K562 (cell line): ENCODE measurements around the gene CEMIP. TPM values are rescaled to one million over a fixed set of nuclear protein-coding genes. Genes with fewer than 3 reads are reported as not detected.
A peak's percentile ranks its signal among the peaks of the same experiment; 100 is the strongest.

ENCODE experiments used
- ATAC-seq: fragments of 200-7000 bp; cut with Tn5 transposase; 3 replicates; pipeline ENCODE4 v1.9.1; 2020; ENCODE audit warnings: moderate library complexity
- BruUV-seq: library from RNA; stranded (reverse); fragments of 400-500 nt; replicated peaks from 2 replicates; lab custom pipeline; 2021; lab: Mats Ljungman, UMichigan
- CTCF ChIA-PET: fragments of 300-600 bp; formaldehyde crosslinking; extraction: SDS; loops from one replicate; lab custom pipeline; 2021; ENCODE audit warnings: low intra/inter-chr PET ratio; lab: Yijun Ruan, JAX
- POLR2A ChIA-PET: fragments of 300-600, 350-650 bp; sonication (Branson Sonifier 250); formaldehyde crosslinking; extraction: SDS; loops from one replicate; lab custom pipeline; 2021; ENCODE audit warnings: antibody characterized with exemption, inconsistent platforms; lab: Yijun Ruan, JAX
- DNase-seq, 4 experiments: peaks; one replicate each; pipeline versions ENCODE4 v3.0.0 to v3.0.0-alpha.2; 2011 to 2018; ENCODE audit warnings: low spot score in 3 of 4, mixed read lengths in 3 of 4; ENCODE audit errors: extremely low read depth in 1 of 4
- FAIRE-seq: peaks from 2 replicates; lab custom pipeline; 2011; peaks lifted over from hg19 to GRCh38; lab: Jason Lieb, UNC
- H2AFZ ChIP-seq: 2 replicates; pipeline ENCODE4 v1.6.0; 2011; ENCODE audit warnings: low read depth, low read length, control low read depth, inconsistent platforms
- H3K27ac ChIP-seq: fragments of 200-600 bp; 3 replicates; pipeline ENCODE4 v1.8.0; 2011; ENCODE audit warnings: low read depth, mild to moderate bottlenecking, control low read depth, inconsistent platforms, low read length, moderate library complexity, mixed read lengths; ENCODE audit errors: extremely low read depth
- H3K27me3 ChIP-seq, 2 experiments: fragments of 300-600 bp in 1 of 2; 2 replicates in 1 of 2; 3 replicates in 1 of 2; pipeline versions ENCODE4 v1.6.0 to v1.8.0; 2011; ENCODE audit warnings: inconsistent platforms in 2 of 2, low read length in 2 of 2, mild to moderate bottlenecking in 1 of 2, mixed read lengths in 1 of 2, moderate library complexity in 1 of 2; ENCODE audit not compliant: control insufficient read depth in 2 of 2, insufficient read depth in 2 of 2
- H3K36me3 ChIP-seq: fragments of 300-600 bp; 3 replicates; pipeline ENCODE4 v1.8.0; 2011; ENCODE audit warnings: mild to moderate bottlenecking, low read length, inconsistent platforms; ENCODE audit not compliant: control insufficient read depth, insufficient read depth
- H3K4me1 ChIP-seq, 2 experiments: fragments of 200-600 bp in 1 of 2; replicated peaks in 1 of 2; 2 replicates in 1 of 2; 3 replicates in 1 of 2; pipeline versions ENCODE4 v1.5.1 to v1.8.0; 2011; ENCODE audit warnings: inconsistent platforms in 2 of 2, low read length in 2 of 2, mild to moderate bottlenecking in 1 of 2, mixed read lengths in 1 of 2, moderate library complexity in 1 of 2; ENCODE audit not compliant: control insufficient read depth in 2 of 2, insufficient read depth in 2 of 2
- H3K4me2 ChIP-seq: 2 replicates; pipeline ENCODE4 v1.6.1; 2011; ENCODE audit warnings: low read length, control low read depth, inconsistent platforms, mixed read lengths; ENCODE audit not compliant: insufficient read depth
- H3K4me3 ChIP-seq: fragments of 200-600 bp; sonication (generic), shearing (Covaris generic); 2 replicates; pipeline ENCODE4 v1.5.1; 2016; ENCODE audit warnings: control low read depth, inconsistent platforms
- H3K79me2 ChIP-seq: fragments of 200-600 bp; 3 replicates; pipeline ENCODE4 v1.8.0; 2011; ENCODE audit warnings: low read length, inconsistent platforms; ENCODE audit not compliant: control insufficient read depth, insufficient read depth
- H3K9ac ChIP-seq, 2 experiments: 2 replicates each; pipeline versions ENCODE4 v1.6.0 to v1.6.1; 2011; ENCODE audit warnings: low read depth in 2 of 2, low read length in 2 of 2, control low read depth in 1 of 2, inconsistent platforms in 1 of 2, mild to moderate bottlenecking in 1 of 2, mixed read lengths in 1 of 2; ENCODE audit not compliant: insufficient read depth in 1 of 2
- H3K9me1 ChIP-seq: one replicate; pipeline ENCODE4 v1.6.0; 2011; ENCODE audit warnings: inconsistent platforms, mild to moderate bottlenecking, low read length, moderate library complexity; ENCODE audit not compliant: control insufficient read depth, insufficient read depth
- H3K9me3 ChIP-seq: replicated peaks from 2 replicates; pipeline ENCODE4 v1.5.1; 2011; ENCODE audit warnings: low read depth, low read length, inconsistent platforms; ENCODE audit not compliant: control insufficient read depth, insufficient read depth
- H4K20me1 ChIP-seq: replicated peaks from 2 replicates; pipeline ENCODE4 v1.6.1; 2011; ENCODE audit warnings: low read length, inconsistent platforms, mixed read lengths; ENCODE audit not compliant: control insufficient read depth, insufficient read depth
- BCOR ChIP-seq: fragments of 450-650 bp; IDR thresholded peaks from 2 replicates; pipeline ENCODE4 v1.6.1; 2016
- HNRNPUL1 ChIP-seq: fragments of 200-400 bp; formaldehyde crosslinking; IDR thresholded peaks from 2 replicates; pipeline ENCODE4 v1.6.1; 2017; ENCODE audit warnings: low read length
- HOMEZ ChIP-seq: fragments of 250-450 bp; sonication (Bioruptor Pico); IDR thresholded peaks from 2 replicates; pipeline ENCODE4 v1.4.0; 2020; ENCODE audit warnings: mild to moderate bottlenecking, moderate library complexity
- IRF1 ChIP-seq: sonication (generic); formaldehyde crosslinking; IDR thresholded peaks from 2 replicates; pipeline ENCODE4 v1.8.0; 2022; ENCODE audit warnings: missing genetic modification reagents, mild to moderate bottlenecking, borderline replicate concordance
- MCM2 ChIP-seq: fragments of 450-650 bp; IDR thresholded peaks from 2 replicates; pipeline ENCODE4 v1.6.1; 2017; ENCODE audit warnings: low read depth, mild to moderate bottlenecking
- MIER1 ChIP-seq: fragments of 450-650 bp; IDR thresholded peaks from 2 replicates; pipeline ENCODE4 v1.6.1; 2016; ENCODE audit warnings: antibody characterized with exemption, mild to moderate bottlenecking, low read depth
- RBM25 ChIP-seq: fragments of 200-400 bp; formaldehyde crosslinking; IDR thresholded peaks from 2 replicates; pipeline ENCODE4 v1.6.1; 2018; ENCODE audit warnings: low read length, low read depth, moderate library complexity; ENCODE audit not compliant: severe bottlenecking
- ZBTB49 ChIP-seq: sonication (generic); formaldehyde crosslinking; IDR thresholded peaks from 2 replicates; pipeline ENCODE4 v1.8.0; 2022; ENCODE audit warnings: missing genetic modification reagents, mild to moderate bottlenecking, borderline replicate concordance
- ZNF785 ChIP-seq: fragments of 250-450 bp; sonication (Bioruptor Pico); IDR thresholded peaks from 2 replicates; pipeline ENCODE4 v1.4.0; 2020; ENCODE audit warnings: mild to moderate bottlenecking
- WGBS: fragments of 100-300 bp; shearing (Covaris generic); methylation state at CpG from one replicate; pipeline ENCODE4 v1.1.6; 2016; ENCODE audit warnings: low coverage, mixed read lengths; ENCODE audit not compliant: insufficient coverage; ENCODE audit errors: missing lambda C conversion rate; 5-methylcytosine and 5-hydroxymethylcytosine counted together
- in situ Hi-C: fragments of 300-500 bp; cut with MboI; formaldehyde crosslinking; loops from 4 replicates; pipeline ENCODE4 v1.15.0; 2018; ENCODE audit warnings: inconsistent platforms, mixed read lengths
- intact Hi-C: fragments of 100-400 bp; cut with micrococcal nuclease; formaldehyde crosslinking; loops from 2 replicates; pipeline ENCODE4 v1.14.2; 2022
- polyA plus RNA-seq, 8 experiments: library from polyadenylated mRNA; depleted of rRNA in 4 of 8; stranded (reverse) in 5 of 8; unstranded in 3 of 8; fragments of >200 nt; fragmentation: Nextera tagmentation in 2 of 8; fragmentation: Illumina TruSeq in 1 of 8; extraction: Ambion mirVana in 2 of 8; extraction: Trizol in 1 of 8; gene quantifications; 2 replicates each; pipeline versions ENCODE4 v1.2.1 to v1.2.3, GENCODE V29; 2011 to 2014; ENCODE audit warnings: inconsistent platforms in 1 of 8, missing spikeins in 1 of 8
- total RNA-seq, 7 experiments: library from RNA; depleted of rRNA in 6 of 7; stranded (reverse); fragments of >200 nt in 6 of 7; fragmentation: Illumina TruSeq in 2 of 7; extraction: Trizol in 2 of 7; gene quantifications; 2 replicates each; pipeline versions ENCODE4 v1.2.1 to v1.2.3, GENCODE V29; 2011 to 2021; ENCODE audit warnings: low replicate concordance in 1 of 7

CEMIP gene
- total and polyA plus RNA-seq, 9 of the 15 experiments (the other 6 are each of a cell fraction or from before 2014, with no cell fraction given): 0.33 TPM; not detected in 8

- Histone ChIP-seq H3K36me3 (no peaks in the 10 kb centered on the region), H3K4me3 (no peak overlapping the region), H3K9ac (no peak overlapping the region), H3K79me2 (no peaks in the 10 kb centered on the region), H4K20me1 (peaks cover 9% of the 10 kb centered on the region), H3K27me3 (peaks cover 11 to 31% of the 10 kb centered on the region in 2 experiments; a peak in 4 of 5 replicates), H2AFZ (no peak overlapping the region), H3K27ac (no peak overlapping the region), H3K9me3 (no peaks in the 10 kb centered on the region), H3K9me1 (no peaks in the 10 kb centered on the region), H3K4me2 (no peak overlapping the region), H3K4me1 (peaks cover 0 to 18% of the 10 kb centered on the region in 2 experiments; a peak in 2 of 5 replicates)
- FAIRE-seq (no peak), ATAC-seq (no peak), DNase-seq (no peak)
- no peak for TF ChIP-seq HNRNPUL1
- no peak for TF ChIP-seq ZBTB49 (CRISPR knock-in tag)
- TF ChIP-seq HOMEZ: no peak
- TF ChIP-seq MCM2: no peak
- TF ChIP-seq MIER1: no peak
- 0 out of 2 replicates have a peak, but pooled peaks have one; percentile 18 for TF ChIP-seq BCOR
- no peak for TF ChIP-seq ZNF785 (CRISPR knock-in tag)
- peak; percentile 77 for TF ChIP-seq RBM25
- TF ChIP-seq IRF1 (CRISPR knock-in tag): no peak
- no TSS peak for BruUV-seq
- CTCF ChIA-PET: interaction anchor here (0.6 to 1.9 kb wide), 6 partner anchors 191 to 330 kb away, joined by 3 to 11 read pairs (median 4); no protein-coding TSS in a partner anchor
- POLR2A ChIA-PET: no interaction called here
- in situ Hi-C loops: loop anchor here (5.0 kb wide), 1 partner anchor 321 kb away; no protein-coding TSS in a partner anchor
- intact Hi-C loops: loop anchor here (2.0 kb wide), 1 partner anchor 192 kb away; no protein-coding TSS in a partner anchor
- 2% methylated on average over 7 of the region's 7 CpGs for WGBS
Observed at GRCh38 chr15:80778621-80778963, 578 bp upstream of the CEMIP start.
